Measurements from ENCODE around the gene NBEAL2.

The NBEAL2 gene

DNA sequence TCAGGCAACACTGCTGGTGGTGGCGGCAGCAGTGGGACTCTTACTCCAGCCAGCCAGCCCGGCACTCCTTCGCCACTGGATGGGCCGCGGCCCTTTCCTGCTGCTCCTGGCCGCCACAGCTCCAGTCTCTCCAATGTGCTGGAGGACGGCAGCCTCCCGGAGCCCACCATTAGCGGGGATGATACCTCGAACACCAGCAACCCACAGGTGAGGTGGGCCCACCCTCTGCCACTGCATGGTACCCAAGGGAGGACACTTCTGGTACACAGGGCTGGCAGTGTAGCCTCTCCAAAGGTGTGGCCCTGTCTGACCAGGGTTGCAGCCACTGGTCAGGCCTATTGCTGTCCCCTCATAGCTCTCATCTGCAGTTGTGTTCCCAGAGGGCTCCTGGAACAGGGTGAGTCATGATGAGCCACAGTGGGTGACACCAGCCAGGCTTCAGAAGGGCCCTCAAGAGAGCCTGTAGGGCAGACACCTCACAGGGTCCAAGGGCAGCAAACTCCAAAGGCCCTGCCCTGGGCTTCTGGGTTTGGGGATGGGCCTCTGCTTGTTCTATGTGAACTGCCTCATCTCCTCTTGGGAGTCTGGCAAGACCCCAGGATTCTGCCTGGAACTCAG is 20.8 kb downstream of the NBEAL2 start:
- no peak for DNase-seq

DNA sequence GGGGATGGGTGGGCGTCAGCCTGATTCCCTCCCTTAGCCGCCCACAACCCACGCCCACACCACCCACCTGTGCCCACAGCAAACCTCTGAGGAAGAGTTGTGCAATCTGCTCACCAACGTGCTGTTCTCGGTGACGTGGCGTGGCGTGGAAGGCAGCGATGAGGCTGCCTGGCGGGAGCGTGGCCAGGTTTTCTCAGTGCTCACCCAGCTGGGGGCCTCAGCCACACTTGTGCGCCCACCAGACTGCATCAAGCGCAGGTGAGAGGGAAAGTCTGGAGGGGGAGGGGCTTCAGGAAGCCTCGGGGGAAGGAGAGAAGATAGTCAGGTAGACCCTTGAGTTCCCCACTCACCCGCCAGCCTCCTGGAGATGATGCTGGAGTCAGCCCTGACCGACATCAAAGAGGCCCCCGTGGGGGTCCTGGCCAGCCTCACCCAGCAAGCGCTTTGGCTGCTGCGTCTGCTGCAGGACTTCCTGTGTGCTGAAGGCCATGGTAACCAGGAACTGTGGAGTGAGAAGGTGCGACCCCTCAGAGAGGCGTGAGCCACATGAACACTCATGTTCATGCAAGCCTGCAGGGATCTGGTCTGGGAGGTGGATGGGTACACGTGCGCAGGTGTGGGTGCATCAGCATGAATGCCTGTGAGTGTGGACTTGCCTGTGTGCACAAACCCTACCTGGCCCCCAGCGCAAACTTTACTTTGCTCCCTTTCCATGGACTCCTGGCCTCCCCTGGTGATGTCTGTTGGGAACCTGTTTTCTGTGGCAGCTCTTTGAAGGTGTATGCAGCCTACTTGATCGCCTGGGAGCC is 21.7 kb downstream of the NBEAL2 start:
- no peak for DNase-seq

DNA sequence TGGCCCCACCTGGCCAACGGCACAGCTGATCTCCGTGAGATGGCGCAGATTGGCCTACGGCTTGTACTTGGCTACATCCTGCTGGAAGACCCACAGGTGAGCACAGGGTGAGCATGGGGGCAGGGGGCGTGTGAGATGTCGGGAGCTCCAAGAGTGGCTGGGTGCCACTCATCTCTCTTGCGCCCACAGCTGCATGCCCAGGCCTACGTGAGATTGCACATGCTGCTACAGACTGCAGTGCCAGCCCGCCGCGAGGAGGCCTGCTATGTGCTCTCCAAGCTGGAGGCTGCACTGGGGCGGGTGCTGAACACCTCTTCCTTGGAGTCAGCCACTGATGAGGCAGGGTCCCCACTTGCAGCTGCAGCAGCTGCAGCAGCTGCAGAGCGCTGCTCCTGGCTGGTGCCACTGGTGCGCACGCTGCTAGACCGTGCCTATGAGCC is 22.3 kb downstream of the NBEAL2 start:
- DNase-seq, result no peak

DNA sequence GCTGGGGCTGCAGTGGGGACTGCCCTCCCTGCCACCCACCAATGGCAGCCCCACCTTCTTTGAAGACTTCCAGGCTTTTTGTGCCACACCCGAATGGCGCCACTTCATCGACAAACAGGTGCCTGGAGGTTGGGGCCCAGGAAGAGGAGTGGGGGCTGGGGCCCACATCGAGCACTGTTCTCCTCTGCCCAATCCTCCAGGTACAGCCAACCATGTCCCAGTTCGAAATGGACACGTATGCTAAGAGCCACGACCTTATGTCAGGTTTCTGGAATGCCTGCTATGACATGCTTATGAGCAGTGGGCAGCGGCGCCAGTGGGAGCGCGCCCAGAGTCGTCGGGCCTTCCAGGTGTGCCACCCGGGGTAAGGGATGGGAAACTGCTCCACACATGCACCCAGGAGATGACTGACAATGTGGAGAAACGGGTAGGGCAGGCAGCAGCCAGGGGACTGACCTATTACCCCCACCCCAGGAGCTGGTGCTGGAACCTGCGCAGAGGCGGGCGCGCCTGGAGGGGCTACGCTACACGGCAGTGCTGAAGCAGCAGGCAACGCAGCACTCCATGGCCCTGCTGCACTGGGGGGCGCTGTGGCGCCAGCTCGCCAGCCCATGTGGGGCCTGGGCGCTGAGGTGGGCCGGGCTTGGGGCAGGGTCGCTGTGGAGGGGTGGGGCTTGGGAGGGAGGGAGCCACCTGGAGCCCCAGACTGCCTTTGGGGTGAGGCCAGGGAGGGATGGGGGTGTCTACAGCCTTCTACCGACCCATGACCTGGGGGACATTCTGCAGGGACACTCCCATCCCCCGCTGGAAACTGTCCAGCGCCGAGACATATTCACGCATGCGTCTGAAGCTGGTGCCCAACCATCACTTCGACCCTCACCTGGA is 22.9 kb downstream of the NBEAL2 start:
- DNase-seq, result no peak

DNA sequence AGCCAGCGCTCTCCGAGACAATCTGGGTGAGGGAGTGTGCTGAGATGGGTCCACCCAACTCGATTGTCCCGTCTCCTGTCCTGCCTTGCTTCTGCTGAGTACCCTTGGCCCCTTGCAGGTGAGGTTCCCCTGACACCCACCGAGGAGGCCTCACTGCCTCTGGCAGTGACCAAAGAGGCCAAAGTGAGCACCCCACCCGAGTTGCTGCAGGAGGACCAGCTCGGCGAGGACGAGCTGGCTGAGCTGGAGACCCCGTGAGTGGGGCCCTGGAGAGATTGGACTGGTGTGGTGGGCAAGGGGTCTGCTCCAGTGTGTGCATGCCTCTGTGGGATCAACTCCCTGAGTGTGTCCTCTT is 23.6 kb downstream of the NBEAL2 start:
- no peak for DNase-seq

DNA sequence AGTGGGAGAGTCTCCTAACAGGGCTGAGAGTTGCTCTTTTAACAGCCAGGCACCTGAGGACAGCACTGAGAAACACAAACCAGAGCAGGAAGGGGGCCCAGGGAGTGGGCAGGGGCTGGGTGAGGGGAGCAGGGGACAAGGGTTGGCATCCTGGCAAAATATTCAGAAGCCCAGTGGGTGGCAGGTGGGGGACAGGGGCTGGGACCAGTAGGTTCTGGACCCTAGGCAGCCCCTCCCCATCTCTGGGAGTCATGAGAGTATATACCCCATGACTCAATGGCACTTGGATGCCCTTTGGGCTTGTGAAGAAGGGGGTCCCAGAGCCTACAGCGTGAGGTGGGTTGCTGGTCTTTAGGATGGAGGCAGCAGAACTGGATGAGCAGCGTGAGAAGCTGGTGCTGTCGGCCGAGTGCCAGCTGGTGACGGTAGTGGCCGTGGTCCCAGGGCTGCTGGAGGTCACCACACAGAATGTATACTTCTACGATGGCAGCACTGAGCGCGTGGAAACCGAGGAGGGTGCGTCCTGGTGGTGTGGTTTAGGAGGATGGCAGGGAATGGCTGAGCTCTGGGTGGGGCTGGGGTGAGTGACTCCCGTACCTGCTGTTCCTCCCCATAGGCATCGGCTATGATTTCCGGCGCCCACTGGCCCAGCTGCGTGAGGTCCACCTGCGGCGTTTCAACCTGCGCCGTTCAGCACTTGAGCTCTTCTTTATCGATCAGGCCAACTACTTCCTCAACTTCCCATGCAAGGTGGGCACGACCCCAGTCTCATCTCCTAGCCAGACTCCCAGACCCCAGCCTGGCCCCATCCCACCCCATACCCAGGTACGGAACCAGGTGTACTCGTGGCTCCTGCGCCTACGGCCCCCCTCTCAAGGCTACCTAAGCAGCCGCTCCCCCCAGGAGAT is 24.2 kb downstream of the NBEAL2 start:
- DNase-seq, result no peak

DNA sequence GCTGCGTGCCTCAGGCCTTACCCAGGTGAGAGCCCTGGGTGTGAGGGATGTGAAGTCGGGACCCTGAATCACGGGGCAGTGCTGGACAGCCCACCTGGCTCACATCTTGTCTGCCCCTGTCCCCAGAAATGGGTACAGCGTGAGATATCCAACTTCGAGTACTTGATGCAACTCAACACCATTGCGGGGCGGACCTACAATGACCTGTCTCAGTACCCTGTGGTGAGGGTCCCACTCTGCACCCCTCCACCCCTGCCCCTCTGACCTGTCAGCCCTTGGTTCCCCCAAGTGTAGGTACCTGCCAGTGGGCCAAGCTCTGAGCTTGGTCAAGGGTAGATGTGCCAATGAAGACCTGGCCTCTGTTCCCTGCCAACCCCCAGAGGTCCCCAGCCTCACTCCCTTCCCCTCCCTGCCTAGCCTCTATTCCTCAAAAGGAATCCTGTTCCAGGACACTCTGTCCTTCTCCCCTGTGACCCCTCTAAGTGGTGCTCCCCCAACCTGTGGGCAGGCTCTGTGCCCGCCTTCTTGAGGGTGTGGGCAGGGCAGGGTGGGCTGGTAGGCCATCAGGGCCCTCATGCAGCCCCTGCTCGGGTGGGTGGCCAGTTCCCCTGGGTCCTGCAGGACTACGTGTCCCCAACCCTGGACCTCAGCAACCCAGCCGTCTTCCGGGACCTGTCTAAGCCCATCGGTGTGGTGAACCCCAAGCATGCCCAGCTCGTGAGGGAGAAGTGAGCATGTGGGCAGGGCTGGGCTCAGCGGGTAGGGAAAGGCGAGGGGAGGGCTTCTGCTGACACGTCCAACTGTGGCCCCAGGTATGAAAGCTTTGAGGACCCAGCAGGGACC is 25.1 kb downstream of the NBEAL2 start:
- no peak for DNase-seq

DNA sequence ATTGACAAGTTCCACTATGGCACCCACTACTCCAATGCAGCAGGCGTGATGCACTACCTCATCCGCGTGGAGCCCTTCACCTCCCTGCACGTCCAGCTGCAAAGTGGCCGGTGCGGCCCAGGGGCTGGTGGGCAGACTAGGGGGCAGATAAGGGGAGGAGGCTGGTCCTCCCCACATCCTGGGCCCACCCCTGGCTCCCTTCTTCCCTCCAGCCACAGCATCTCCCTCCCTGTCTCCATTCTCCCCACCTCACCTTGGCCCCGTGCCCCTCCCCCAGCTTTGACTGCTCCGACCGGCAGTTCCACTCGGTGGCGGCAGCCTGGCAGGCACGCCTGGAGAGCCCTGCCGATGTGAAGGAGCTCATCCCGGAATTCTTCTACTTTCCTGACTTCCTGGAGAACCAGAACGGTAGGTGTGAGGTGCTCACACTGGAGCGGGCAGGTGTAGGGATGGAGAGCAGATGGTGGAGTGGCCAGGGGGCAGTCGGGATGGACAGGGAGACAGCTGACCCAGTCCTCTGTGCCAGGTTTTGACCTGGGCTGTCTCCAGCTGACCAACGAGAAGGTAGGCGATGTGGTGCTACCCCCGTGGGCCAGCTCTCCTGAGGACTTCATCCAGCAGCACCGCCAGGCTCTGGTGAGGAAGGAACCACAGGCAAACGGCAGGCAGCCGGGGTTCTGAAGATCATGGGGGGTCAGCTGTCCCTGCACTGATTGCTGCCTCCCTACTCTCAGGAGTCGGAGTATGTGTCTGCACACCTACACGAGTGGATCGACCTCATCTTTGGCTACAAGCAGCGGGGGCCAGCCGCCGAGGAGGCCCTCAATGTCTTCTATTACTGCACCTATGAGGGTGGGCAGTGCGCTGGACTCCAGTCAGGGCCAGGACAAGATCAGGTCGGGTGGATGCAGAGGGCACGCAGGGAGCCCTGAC is 26.0 kb downstream of the NBEAL2 start:
- DNase-seq, result no peak

DNA sequence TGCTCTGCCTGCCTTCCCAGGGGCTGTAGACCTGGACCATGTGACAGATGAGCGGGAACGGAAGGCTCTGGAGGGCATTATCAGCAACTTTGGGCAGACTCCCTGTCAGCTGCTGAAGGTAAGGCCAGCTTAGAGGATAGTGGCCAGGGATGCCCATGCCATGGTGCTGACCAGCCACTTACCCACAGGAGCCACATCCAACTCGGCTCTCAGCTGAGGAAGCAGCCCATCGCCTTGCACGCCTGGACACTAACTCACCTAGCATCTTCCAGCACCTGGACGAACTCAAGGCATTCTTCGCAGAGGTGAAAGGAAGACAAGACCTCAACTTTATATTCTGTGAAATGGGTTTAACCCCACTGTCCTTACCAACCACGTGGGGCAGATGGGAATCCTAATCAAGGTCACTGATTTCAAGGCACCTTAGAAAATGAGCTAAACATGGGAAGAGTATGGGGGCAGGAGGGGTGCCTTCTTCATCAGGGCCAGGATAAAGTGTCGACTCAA is 26.7 kb downstream of the NBEAL2 start:
- DNase-seq, result no peak

DNA sequence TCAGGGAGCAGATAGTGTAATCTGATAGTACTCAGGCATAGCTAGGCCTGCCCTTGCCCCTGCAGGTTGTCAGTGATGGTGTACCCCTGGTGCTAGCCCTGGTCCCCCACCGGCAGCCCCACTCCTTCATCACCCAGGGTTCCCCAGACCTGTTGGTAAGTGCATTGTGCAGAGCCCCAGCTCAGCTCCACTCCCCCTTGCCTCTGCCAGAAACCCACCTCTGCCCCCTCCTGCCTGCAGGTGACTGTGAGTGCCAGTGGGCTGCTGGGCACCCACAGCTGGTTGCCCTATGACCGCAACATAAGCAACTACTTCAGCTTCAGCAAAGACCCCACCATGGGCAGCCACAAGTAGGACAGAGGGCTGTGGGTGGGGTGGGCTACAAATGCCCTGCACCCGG is 27.5 kb downstream of the NBEAL2 start:
- DNase-seq, result no peak

DNA sequence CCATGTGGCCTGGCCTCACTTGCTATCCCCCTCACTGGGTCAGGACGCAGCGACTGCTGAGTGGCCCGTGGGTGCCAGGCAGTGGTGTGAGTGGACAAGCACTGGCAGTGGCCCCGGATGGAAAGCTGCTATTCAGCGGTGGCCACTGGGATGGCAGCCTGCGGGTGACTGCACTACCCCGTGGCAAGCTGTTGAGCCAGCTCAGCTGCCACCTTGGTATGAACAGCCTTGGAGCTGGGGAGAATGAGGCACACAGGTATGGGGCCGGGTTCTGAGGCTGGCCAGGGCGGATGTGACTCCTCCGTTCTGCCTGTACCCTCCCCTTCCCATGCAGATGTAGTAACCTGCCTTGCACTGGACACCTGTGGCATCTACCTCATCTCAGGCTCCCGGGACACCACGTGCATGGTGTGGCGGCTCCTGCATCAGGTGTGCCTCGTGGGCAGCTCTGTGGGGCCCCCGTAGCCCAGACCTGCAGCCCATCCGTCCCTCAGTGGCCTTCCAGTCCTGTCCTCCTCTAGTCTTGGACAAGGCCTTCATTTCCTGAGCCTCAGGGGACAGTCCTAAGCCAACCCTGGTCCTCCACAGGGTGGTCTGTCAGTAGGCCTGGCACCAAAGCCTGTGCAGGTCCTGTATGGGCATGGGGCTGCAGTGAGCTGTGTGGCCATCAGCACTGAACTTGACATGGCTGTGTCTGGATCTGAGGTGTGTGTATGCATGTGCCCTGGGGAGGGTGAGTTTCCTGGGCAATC is 28.2 kb downstream of the NBEAL2 start:
- no peak for DNase-seq

DNA sequence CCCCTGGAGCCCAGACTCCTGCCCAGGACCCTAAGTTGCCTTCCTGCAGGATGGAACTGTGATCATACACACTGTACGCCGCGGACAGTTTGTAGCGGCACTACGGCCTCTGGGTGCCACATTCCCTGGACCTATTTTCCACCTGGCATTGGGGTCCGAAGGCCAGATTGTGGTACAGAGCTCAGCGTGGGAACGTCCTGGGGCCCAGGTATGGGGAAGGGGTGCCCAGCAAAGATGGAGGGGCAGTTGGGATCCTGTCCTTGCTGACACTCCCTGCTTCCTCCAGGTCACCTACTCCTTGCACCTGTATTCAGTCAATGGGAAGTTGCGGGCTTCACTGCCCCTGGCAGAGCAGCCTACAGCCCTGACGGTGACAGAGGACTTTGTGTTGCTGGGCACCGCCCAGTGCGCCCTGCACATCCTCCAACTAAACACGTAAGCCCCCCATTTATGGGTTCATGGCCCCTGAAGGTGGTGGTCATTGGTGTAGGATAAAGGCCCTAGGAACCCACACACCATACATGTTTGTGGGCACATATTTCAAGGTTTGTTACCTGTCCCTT is 28.8 kb downstream of the NBEAL2 start:
- no peak for DNase-seq

DNA sequence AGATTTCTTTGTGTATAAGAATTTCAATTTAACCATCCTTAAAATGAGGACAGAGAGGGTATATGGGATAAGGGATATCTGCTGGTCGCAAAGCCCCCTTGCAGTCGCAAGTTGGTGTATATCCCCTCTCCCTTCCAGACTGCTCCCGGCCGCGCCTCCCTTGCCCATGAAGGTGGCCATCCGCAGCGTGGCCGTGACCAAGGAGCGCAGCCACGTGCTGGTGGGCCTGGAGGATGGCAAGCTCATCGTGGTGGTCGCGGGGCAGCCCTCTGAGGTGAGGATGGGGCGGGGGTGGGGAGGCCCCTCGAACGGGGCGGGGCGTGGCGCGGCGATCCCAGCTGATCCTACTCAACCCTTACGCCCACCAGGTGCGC is 29.4 kb downstream of the NBEAL2 start:
- DNase-seq, result no peak

DNA sequence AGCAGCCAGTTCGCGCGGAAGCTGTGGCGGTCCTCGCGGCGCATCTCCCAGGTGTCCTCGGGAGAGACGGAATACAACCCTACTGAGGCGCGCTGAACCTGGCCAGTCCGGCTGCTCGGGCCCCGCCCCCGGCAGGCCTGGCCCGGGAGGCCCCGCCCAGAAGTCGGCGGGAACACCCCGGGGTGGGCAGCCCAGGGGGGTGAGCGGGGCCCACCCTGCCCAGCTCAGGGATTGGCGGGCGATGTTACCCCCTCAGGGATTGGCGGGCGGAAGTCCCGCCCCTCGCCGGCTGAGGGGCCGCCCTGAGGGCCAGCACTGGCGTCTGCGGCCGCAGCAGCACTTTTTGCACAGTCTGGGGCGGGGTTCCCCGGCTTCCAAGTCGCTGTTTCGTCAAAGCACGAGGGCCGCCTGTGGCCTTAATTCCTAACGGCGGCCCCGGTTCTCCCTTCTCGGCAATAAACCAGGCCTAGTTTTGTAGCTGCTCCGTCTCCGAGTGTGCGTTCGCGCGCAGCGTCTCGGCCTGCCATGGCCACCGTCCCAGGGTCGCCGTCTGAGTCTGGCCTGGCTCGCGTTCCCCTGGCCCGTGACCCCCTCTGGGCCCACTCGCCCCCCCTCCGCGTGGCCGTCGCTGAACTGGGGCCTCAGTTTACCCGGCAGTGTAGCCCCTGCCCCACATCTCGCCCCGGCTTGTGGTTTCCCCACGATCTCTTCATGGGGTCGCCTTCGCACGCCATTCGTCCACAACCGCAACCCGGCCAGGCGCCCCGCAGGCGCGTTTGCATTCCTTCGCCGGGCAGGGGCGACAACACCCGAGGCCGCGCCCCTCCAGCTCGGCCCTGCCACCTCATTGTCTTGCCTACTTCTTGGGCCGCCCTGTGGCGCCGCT is 30.0 kb downstream of the NBEAL2 start:
- DNase-seq, result no peak

DNA sequence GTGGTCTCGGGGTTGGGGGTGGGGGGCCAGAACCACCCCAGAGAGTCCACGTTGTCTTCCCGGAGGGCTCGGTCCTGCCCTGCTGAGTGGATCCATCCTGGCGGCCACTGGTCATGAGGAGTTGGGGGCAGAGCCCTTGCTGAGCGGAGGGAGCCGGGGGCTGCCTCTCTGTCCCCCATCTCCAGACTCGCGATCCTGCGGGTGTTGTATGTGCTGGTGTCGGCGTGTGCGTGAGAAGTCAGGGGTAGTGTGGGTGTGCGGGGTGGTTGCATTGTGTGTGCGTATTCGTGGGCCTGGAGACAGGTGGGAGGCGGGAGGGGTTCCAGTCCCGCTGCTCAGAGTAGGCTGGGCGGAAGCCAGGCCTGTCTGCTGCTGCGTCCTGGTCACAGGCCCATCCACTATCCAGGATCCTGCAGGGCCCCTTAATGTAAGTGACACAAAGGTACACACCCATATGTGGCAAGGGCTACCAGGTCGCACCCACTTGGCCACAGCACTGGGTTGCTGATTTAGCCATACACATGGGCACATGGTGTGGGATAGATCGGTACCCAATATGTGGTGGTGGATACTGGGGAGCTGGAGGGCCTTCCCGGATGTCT is 30.7 kb downstream of the NBEAL2 start:
- DNase-seq, result no peak

DNA sequence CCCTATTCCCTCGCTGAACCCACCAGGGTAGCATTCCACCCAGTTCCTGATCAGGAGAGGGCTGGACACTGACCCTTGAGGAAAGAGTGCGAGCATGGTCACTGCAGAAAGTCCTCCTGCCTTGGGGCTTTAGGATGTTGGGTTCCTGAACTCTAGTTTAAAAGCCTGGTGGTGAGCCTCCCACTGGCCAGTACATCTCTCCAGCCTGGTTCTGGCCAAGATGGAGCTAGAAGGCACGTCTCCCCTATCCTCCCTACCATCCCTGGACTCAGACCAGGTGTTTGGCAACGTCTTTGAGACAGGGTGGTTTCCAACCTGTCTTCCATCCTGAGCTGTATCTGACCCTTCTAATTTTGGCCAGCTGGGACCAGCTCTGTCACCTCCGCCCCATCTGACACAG is 31.4 kb downstream of the NBEAL2 start:
- no peak for DNase-seq

DNA sequence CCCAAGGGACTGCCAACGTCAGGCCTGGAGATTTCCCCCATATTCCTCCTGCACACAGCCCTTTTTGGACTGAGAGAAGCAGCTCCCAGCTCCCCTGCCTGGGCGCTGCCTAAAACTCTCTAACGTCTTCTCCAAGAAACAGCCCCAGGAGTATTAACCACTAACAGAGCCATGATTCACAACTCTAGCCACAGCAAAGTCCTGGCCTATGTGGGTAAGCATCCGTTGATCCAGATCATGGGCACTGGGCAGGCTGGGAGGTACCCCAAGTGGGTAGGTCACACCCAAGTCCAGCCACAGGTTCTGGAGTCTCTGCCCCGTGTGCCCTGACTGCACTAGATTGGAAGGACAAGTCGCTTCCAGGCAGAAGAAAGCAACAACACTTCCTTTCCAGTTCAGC is 31.9 kb downstream of the NBEAL2 start:
- DNase-seq, result no peak

Measured in DMS 273 treated with DMSO at 0.1 percent for 48 hours (cell line).